GM12878 (cell line): ENCODE data around the gene CDC14B. TPM values are rescaled to one million over a fixed set of nuclear protein-coding genes. Genes with fewer than 3 reads are reported as not detected.

Experiments
- ATAC-seq: fragments of 200-7000 bp; cut with Tn5 transposase; 3 replicates; pipeline ENCODE4 v1.9.1; 2020; ENCODE audit warnings: mild to moderate bottlenecking, moderate library complexity
- BruUV-seq: library from RNA; stranded (reverse); fragments of 400-500 nt; replicated peaks from 2 replicates; lab custom pipeline; 2021; lab: Mats Ljungman, UMichigan
- CTCF ChIA-PET: fragments of 300-600 bp; sonication (Branson Sonifier 250); formaldehyde crosslinking; extraction: SDS; loops from one replicate; lab custom pipeline; 2021; ENCODE audit warnings: inconsistent platforms; lab: Yijun Ruan, JAX
- POLR2A ChIA-PET: fragments of 350-600 bp; formaldehyde crosslinking; extraction: SDS; loops from one replicate; lab custom pipeline; 2021; ENCODE audit warnings: inconsistent platforms; lab: Charles Lee
- RAD21 ChIA-PET: fragments of 300-600 bp; sonication (Branson Sonifier 250); formaldehyde crosslinking; loops from one replicate; lab custom pipeline; 2023; ENCODE audit warnings: antibody characterized with exemption; ENCODE audit not compliant: unreplicated experiment; lab: Charles Lee
- SMC1A ChIA-PET: fragments of 300-600 bp; sonication (Branson Sonifier 250); formaldehyde crosslinking; loops from one replicate; lab custom pipeline; 2023; ENCODE audit not compliant: unreplicated experiment, uncharacterized antibody; lab: Charles Lee
- DNase-seq: peaks from one replicate; pipeline ENCODE4 v3.0.0-alpha.2; 2011; ENCODE audit warnings: low read depth, low spot score
- FAIRE-seq: peaks from 3 replicates; lab custom pipeline; 2011; peaks lifted over from hg19 to GRCh38; lab: Jason Lieb, UNC
- H2AFZ ChIP-seq: 2 replicates; pipeline ENCODE4 v1.6.0; 2011; ENCODE audit warnings: low read depth, low read length, control low read depth; ENCODE audit not compliant: control insufficient read depth
- H3K27ac ChIP-seq: 2 replicates; pipeline ENCODE4 v1.5.1; 2011; ENCODE audit warnings: control low read depth; ENCODE audit not compliant: control insufficient read depth, insufficient read depth
- H3K27me3 ChIP-seq, 2 experiments: replicated peaks in 1 of 2; 2 replicates each; pipeline versions ENCODE4 v1.6.0 to v1.6.1; 2011; ENCODE audit warnings: low read length in 1 of 2; ENCODE audit not compliant: control insufficient read depth in 2 of 2, insufficient read depth in 2 of 2
- H3K36me3 ChIP-seq, 2 experiments: 2 replicates each; pipeline ENCODE4 v1.5.1; 2011; ENCODE audit warnings: low read length in 1 of 2; ENCODE audit not compliant: control insufficient read depth in 2 of 2, insufficient read depth in 2 of 2
- H3K4me1 ChIP-seq: 2 replicates; pipeline ENCODE4 v1.6.1; 2011; ENCODE audit warnings: mild to moderate bottlenecking, low read length, moderate library complexity, mixed read lengths; ENCODE audit not compliant: control insufficient read depth, insufficient read depth
- H3K4me2 ChIP-seq: 2 replicates; pipeline ENCODE4 v1.6.0; 2011; ENCODE audit warnings: control low read depth; ENCODE audit not compliant: control insufficient read depth, insufficient read depth
- H3K4me3 ChIP-seq: fragments of 200-600 bp; sonication (generic); 2 replicates; pipeline ENCODE4 v1.5.1; 2016
- H3K79me2 ChIP-seq: 2 replicates; pipeline ENCODE4 v1.6.0; 2011; ENCODE audit warnings: low read length; ENCODE audit not compliant: control insufficient read depth, insufficient read depth
- H3K9ac ChIP-seq: 2 replicates; pipeline ENCODE4 v1.8.0; 2011; ENCODE audit warnings: low read length, control low read depth, mixed read lengths; ENCODE audit not compliant: control insufficient read depth, insufficient read depth
- H3K9me3 ChIP-seq: replicated peaks from 3 replicates; pipeline ENCODE4 v1.5.1; 2011; ENCODE audit warnings: mild to moderate bottlenecking, low read length; ENCODE audit not compliant: control insufficient read depth, insufficient read depth
- H4K20me1 ChIP-seq: 2 replicates; pipeline ENCODE4 v1.6.0; 2011; ENCODE audit not compliant: control insufficient read depth, insufficient read depth
- JUNB ChIP-seq: IDR thresholded peaks from 2 replicates; pipeline ENCODE4 v1.6.1; 2016; ENCODE audit warnings: antibody characterized with exemption, mild to moderate bottlenecking
- MTA2 ChIP-seq: fragments of 450-650 bp; IDR thresholded peaks from 2 replicates; pipeline ENCODE4 v1.6.1; 2016; ENCODE audit warnings: low read depth, mild to moderate bottlenecking, moderate library complexity
- RUNX3 ChIP-seq: IDR thresholded peaks from 2 replicates; pipeline ENCODE4 v1.6.1; 2012; ENCODE audit warnings: low read length, inconsistent platforms
- ZNF592 ChIP-seq: fragments of 450-650 bp; IDR thresholded peaks from 2 replicates; pipeline ENCODE4 v1.6.1; 2017; ENCODE audit warnings: mild to moderate bottlenecking, moderate library complexity
- WGBS: methylation state at CpG from one replicate; pipeline ENCODE4 v1.1.6; 2016; ENCODE audit warnings: low lambda C conversion rate; ENCODE audit not compliant: insufficient replicate concordance, insufficient coverage; ENCODE audit errors: missing lambda C conversion rate; 5-methylcytosine and 5-hydroxymethylcytosine counted together
- in situ Hi-C: fragments of 300-500 bp; cut with MboI; formaldehyde crosslinking; loops from 9 replicates; pipeline ENCODE4 v1.14.3; 2018; ENCODE audit warnings: mixed read lengths
- intact Hi-C: fragments of 100-400 bp; cut with micrococcal nuclease; formaldehyde crosslinking; loops from one replicate; pipeline ENCODE4 v1.14.2; 2022; ENCODE audit not compliant: unreplicated experiment
- polyA plus RNA-seq, 11 experiments: library from polyadenylated mRNA; depleted of rRNA in 4 of 11; unstranded in 6 of 11; stranded (reverse) in 5 of 11; fragments of >200 nt; fragmentation: Nextera tagmentation in 4 of 11; fragmentation: Illumina TruSeq in 1 of 11; extraction: Ambion mirVana in 4 of 11; extraction: Trizol in 1 of 11; gene quantifications; 1 replicate in 1 of 11; 2 replicates in 10 of 11; pipeline versions ENCODE4 v1.2.1 to v1.2.3, GENCODE V29; 2011 to 2016; ENCODE audit warnings: inconsistent platforms in 2 of 11, missing spikeins in 2 of 11, low read depth in 1 of 11
- total RNA-seq, 4 experiments: library from RNA; depleted of rRNA in 3 of 4; stranded (reverse); fragments of >200 nt in 3 of 4; fragmentation: Illumina TruSeq in 1 of 4; extraction: Trizol in 1 of 4; gene quantifications; 2 replicates each; pipeline versions ENCODE4 v1.2.1 to v1.2.3, GENCODE V29; 2013 to 2021

CDC14B gene
- total and polyA plus RNA-seq, 10 of the 15 experiments (the other 5 are each of a cell fraction or from before 2014, with no cell fraction given), result 3.7 to 11.7 (median 6.2) TPM

DNA sequence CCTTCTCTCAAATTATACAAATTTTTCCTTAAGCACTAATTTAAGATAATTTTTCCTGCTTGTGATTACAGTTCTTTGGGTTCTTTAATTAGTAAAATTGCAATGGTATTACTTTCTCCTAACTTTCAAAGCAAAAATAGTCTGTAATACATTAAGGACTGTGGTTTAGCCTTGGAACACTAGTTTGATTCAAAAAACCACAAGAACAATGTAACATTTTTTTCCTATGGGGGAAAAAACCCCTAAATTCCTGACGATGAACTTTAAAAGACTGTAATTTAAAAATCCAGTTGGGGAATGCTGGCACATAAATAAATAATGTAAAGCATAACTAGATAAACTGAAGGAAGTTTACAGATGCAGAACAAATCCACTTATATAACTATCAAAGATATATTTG, 65.3 kb downstream of the CDC14B start:
- H3K4me3 ChIP-seq, result no peak overlapping the region
- ATAC-seq (no peak), FAIRE-seq (no peak), DNase-seq (no peak)
- H3K9ac ChIP-seq, result no peak overlapping the region
- no peak overlapping the region for H3K27ac ChIP-seq
- RAD21 ChIA-PET, result interaction anchor here (1.7 kb wide), 1 partner anchor 112 kb away, joined by 4 read pairs; no protein-coding TSS in a partner anchor
- POLR2A ChIA-PET, result interaction anchor here (0.7 to 1.5 kb wide), 2 partner anchors 10 to 12 kb away, joined by 3 to 4 read pairs; no protein-coding TSS in a partner anchor
- WGBS, result 0% methylated on average over 1 of the region's 1 CpG
- no peaks in the 10 kb centered on the region for H3K79me2 ChIP-seq
- H3K4me1 ChIP-seq, result no peaks in the 10 kb centered on the region
- no peak overlapping the region for H3K4me2 ChIP-seq
- TF ChIP-seq ZNF592, result no peak
- TF ChIP-seq MTA2, result no peak
- 0 out of 2 replicates have a peak, but pooled peaks have one; percentile 26 for TF ChIP-seq JUNB
- TF ChIP-seq RUNX3, result peak; percentile 60; the same call in 1 of the 2 replicates
- no TSS peak for BruUV-seq
- CTCF ChIA-PET, result interaction anchor here (1.0 to 4.3 kb wide), 2 partner anchors 12 to 31 kb away, joined by 3 to 17 read pairs; no protein-coding TSS in a partner anchor
- no peaks in the 10 kb centered on the region for H4K20me1 ChIP-seq
- in situ Hi-C loops (no loop called here), intact Hi-C loops (no loop called here)
- SMC1A ChIA-PET, result no interaction called here
- H2AFZ ChIP-seq, result no peak overlapping the region
- peaks cover 0 to 3% of the 10 kb centered on the region in 2 experiments; a peak in 1 of 4 replicates for H3K27me3 ChIP-seq
- no peaks in the 10 kb centered on the region for H3K36me3 ChIP-seq
- no peaks in the 10 kb centered on the region for H3K9me3 ChIP-seq
